Measurements from ENCODE around the gene EPAS1.

- TF ChIP-seq, protein P1, sequence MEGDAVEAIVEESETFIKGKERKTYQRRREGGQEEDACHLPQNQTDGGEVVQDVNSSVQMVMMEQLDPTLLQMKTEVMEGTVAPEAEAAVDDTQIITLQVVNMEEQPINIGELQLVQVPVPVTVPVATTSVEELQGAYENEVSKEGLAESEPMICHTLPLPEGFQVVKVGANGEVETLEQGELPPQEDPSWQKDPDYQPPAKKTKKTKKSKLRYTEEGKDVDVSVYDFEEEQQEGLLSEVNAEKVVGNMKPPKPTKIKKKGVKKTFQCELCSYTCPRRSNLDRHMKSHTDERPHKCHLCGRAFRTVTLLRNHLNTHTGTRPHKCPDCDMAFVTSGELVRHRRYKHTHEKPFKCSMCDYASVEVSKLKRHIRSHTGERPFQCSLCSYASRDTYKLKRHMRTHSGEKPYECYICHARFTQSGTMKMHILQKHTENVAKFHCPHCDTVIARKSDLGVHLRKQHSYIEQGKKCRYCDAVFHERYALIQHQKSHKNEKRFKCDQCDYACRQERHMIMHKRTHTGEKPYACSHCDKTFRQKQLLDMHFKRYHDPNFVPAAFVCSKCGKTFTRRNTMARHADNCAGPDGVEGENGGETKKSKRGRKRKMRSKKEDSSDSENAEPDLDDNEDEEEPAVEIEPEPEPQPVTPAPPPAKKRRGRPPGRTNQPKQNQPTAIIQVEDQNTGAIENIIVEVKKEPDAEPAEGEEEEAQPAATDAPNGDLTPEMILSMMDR (IDR thresholded peaks at IDR 0.05) = no peak
- TF ChIP-seq E2F4 (CRISPR knock-in tag; IDR thresholded peaks at IDR 0.05; ENCODE audit: borderline replicate concordance, low read depth) (no peak), TEAD4 (CRISPR knock-in tag; IDR thresholded peaks at IDR 0.05) (no peak), FOXK1 (CRISPR knock-in tag; IDR thresholded peaks at IDR 0.05) (no peak), SP1 (CRISPR knock-in tag; conservative IDR thresholded peaks at IDR 0.05) (no peak), FOXJ3 (CRISPR knock-in tag; IDR thresholded peaks at IDR 0.05; ENCODE audit: borderline replicate concordance) (no peak), MAX (CRISPR knock-in tag; IDR thresholded peaks at IDR 0.05) (no peak)
- TF ChIP-seq, protein P2, sequence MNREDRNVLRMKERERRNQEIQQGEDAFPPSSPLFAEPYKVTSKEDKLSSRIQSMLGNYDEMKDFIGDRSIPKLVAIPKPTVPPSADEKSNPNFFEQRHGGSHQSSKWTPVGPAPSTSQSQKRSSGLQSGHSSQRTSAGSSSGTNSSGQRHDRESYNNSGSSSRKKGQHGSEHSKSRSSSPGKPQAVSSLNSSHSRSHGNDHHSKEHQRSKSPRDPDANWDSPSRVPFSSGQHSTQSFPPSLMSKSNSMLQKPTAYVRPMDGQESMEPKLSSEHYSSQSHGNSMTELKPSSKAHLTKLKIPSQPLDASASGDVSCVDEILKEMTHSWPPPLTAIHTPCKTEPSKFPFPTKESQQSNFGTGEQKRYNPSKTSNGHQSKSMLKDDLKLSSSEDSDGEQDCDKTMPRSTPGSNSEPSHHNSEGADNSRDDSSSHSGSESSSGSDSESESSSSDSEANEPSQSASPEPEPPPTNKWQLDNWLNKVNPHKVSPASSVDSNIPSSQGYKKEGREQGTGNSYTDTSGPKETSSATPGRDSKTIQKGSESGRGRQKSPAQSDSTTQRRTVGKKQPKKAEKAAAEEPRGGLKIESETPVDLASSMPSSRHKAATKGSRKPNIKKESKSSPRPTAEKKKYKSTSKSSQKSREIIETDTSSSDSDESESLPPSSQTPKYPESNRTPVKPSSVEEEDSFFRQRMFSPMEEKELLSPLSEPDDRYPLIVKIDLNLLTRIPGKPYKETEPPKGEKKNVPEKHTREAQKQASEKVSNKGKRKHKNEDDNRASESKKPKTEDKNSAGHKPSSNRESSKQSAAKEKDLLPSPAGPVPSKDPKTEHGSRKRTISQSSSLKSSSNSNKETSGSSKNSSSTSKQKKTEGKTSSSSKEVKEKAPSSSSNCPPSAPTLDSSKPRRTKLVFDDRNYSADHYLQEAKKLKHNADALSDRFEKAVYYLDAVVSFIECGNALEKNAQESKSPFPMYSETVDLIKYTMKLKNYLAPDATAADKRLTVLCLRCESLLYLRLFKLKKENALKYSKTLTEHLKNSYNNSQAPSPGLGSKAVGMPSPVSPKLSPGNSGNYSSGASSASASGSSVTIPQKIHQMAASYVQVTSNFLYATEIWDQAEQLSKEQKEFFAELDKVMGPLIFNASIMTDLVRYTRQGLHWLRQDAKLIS (CRISPR knock-in tag; IDR thresholded peaks at IDR 0.05; ENCODE audit: borderline replicate concordance) = no peak
Measured at GRCh38 chr2:46328291-46328690, 31.1 kb downstream of the EPAS1 start.

Data from WTC11 (cell line).